Hematopoietic multipotent progenitor cell treated with erythropoietin and hydrocortisone succinate and interleukin-3 and kit ligand, for 4 days (in vitro differentiated cells): ENCODE measurements around the gene BSN.
A peak's percentile ranks its signal among the peaks of the same experiment; 100 is the strongest.

Experiments
- DNase-seq: peaks from one replicate; pipeline ENCODE4 v3.0.0-alpha.2; 2015

The BSN gene

DNA sequence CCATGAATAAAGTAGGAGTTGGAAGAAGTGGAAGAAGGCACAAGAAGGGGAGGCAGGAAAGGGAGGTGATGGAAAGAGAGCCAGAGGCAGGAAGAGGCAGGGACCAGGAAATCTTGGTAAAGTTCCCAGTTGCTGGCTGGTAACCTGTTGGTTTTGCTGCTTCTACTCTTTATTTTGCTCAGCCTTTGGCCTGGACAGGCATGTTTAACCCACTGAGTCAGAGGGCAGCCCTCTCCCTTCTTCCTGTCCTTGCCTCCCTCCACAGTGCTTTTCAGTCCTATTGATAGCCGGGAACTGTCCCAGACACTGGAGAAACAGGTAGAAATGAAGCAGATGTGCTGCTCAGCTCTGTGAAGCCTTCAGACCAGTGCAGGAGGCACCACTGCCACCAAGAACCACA lies 76.5 kb downstream of the BSN start:
- DNase-seq = no peak

DNA sequence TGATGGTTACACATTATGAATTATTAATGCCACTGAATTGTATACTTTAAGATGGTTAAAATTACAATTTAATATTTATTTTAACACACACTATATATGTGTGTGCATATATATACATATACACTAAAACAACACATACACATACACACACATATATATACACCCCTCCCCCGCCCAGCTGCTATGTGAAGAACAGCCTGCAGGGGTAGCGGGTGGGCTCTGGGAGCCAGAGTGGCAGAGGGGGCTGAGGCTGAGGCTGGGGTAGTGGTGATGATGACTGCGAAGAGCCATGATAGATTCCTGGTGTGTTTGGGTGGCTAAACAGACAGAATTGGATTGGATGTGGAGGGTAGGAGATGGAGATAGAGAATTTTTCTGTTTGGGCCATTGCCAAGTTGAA lies 80.5 kb downstream of the BSN start:
- DNase-seq = peak; percentile 17

DNA sequence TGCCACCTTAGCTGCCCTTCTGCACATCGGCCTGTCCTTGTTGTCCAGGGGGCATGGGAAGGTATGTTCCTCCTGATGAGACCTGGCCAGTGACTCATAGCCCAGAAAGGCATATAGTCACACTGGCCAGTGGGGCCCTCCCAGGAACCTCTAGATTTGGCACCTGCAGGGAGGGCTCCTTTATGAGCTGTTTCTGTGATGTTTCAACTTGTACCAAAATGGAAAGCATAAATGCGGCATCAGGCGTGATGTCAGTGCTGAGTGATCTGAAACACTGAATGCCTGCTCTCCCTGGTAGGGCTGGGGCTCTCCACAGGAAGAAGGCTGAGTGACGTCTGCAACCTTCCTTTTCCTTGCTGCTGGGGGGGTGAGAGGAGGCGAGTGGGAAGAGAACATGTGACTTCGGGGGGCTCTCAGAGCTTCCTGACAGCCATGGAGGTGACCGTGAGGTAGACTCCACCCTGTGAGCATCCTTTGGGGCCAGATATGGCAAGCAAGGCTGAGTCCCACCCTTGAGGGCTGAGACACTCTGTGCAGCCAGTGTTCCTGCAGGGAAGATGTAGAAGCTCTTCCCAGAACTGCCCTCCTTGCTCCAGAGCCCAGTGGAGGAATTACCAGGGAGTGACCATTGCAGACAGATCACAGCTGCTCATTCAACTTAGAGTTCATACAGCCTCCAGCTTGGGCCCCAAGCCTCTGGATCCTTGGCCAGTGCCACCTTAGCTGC lies 82.8 kb downstream of the BSN start:
- DNase-seq = no peak

DNA sequence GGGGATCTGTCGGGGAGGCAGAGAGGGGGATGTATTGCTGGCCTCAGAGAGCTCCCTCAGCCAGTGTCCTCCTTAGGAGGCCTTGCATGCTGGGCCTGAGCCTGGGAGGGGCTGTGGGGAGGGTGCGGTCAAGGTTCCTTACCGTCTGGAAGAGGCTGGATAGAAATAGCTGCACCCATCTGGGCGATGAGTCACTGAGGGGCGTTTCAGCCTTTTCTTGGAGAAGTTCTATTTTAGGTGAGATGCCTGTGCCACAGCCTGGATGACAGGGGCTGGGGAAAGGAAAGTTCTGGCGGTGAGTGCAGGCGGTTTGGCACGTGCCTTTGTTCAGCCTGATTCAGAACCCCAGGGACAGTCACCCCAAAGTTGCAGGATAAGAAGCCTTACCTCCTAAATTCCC lies 84.2 kb downstream of the BSN start:
- peak; percentile 62 for DNase-seq

DNA sequence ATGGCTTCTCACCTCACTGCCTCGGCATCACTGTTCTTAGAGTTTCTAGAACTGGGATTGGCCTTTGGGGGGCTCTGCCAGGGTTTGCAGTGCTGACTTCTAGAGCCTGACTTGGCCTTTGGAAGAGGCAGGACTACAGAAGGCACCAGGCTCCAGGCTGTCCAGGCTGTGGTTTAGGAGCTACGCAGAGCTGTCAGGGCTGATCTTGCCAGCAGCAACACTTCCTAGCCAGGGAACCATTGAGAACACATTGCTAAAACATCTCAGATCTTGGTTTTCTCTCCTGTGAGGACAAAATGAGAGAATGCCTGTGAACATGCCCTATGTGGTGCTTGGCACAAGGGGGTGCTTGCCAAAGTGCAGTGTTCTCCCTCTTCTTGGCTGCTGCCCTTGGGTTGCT lies 85.3 kb downstream of the BSN start:
- DNase-seq = no peak

DNA sequence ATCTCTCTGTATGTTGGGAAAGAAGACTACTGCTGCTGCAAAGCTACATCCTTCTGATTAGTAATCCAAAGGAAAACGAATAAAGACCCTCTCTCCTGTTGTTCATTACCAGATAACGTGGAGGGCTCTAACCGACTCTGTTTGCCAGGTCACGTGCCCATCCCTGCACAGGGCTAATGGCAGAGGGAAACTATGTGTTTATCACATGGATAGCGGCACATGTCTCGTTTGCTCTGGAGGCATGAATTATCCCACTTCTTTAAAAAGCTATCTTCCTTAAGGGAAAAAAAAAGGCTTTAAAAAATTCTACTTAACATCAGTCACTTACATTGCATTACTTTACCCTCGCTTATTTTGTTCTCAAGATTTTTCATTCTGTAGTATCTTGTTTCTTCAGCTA lies 87.0 kb downstream of the BSN start:
- DNase-seq = no peak

DNA sequence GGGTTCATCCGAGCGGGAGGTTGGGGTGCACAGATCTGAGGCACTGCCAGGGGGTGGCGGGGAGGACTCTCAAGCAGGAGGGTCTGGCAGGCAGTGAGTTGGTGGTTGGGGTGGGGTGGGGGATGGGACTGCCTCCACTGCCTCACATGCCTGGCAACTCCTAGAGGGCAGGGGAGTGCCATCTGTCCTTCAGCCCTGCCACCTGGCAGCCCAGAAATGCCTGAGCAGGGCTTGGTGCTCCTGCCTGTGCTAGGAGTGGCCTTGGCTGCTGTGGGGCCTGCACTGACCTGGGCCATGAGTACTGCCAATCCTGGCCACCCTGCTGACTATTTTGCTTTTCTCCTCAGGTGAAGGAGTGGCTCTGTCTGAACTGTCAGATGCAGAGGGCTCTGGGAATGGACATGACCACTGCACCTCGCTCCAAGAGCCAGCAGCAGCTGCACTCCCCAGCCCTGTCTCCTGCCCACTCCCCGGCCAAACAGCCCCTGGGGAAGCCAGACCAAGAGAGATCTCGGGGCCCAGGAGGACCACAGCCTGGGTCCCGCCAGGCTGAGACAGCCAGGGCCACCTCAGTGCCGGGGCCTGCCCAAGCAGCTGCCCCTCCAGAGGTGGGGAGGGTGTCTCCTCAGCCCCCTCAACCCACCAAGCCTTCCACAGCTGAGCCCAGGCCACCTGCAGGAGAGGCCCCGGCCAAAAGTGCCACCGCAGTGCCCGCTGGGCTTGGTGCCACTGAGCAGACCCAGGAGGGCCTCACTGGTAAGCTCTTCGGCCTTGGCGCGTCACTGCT lies 87.8 kb downstream of the BSN start:
- no peak for DNase-seq

DNA sequence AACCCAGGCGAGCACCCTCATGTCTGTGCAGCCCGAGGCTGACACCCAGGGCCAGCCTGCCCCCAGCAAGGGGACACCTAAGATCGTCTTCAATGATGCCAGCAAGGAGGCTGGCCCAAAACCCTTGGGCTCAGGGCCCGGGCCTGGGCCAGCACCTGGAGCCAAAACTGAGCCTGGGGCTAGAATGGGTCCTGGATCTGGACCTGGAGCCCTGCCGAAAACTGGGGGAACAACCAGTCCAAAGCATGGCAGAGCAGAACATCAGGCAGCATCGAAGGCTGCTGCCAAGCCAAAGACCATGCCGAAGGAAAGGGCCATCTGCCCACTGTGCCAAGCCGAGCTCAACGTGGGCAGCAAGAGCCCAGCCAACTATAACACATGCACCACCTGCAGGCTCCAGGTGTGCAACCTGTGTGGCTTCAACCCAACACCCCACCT lies 88.5 kb downstream of the BSN start:
- DNase-seq = no peak

DNA sequence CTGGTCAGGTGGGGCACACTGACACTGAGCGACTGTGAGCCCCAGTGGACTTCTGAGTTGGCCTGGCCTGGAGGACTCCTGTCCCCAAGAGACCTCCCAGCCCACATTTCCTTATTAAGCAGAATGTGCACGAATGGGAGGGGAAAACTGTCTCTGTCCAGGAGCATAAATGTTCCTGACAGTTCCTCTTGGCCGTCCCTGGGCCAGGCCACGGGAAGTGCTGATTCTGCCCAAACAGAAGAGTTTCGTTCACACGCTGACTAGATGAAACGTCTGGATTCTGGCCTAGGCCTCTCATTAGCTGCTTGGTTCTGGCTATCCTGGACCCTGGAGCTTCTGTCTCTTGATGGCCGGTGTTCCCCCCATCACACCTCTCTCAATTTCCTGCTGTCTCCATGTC lies 90.4 kb downstream of the BSN start:
- no peak for DNase-seq

DNA sequence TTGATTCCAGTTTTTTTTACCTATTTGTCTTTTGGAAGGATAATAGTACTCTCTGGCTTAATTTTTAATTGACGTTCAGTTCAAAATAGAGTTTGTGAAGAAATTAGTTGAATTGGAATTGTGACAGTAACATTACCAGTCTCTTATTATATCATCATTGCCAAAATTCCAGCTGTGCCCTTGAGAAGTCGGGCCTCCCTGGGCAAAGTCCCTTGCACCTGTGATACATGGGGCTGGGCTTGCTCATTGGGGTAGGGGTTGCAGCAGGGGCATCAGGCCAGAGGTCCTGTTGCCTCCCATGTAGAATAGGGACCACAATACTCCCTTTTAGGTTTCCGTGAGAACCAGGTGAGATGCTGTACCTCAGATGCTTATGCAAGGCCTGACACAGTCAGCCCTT lies 92.0 kb downstream of the BSN start:
- no peak for DNase-seq

DNA sequence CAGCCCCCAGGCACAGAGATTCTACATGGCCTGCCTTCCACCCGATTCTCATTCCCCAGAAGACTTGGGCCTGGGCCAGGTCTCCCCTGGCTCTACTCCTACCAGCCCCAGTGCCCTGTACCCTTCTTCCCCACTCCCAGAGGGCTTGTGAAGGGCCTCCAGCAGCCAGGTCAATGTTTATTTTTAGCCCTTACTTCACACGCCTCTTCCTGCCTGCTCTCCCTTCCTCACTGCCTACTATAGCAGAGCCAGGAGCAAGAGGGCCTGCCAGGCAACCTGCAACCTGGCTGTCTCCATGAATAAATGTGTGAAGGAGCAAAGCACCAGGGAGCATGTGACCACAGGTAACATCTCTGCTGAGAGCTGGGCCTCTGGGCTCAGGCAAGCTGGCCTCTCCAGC lies 93.5 kb downstream of the BSN start:
- no peak for DNase-seq

DNA sequence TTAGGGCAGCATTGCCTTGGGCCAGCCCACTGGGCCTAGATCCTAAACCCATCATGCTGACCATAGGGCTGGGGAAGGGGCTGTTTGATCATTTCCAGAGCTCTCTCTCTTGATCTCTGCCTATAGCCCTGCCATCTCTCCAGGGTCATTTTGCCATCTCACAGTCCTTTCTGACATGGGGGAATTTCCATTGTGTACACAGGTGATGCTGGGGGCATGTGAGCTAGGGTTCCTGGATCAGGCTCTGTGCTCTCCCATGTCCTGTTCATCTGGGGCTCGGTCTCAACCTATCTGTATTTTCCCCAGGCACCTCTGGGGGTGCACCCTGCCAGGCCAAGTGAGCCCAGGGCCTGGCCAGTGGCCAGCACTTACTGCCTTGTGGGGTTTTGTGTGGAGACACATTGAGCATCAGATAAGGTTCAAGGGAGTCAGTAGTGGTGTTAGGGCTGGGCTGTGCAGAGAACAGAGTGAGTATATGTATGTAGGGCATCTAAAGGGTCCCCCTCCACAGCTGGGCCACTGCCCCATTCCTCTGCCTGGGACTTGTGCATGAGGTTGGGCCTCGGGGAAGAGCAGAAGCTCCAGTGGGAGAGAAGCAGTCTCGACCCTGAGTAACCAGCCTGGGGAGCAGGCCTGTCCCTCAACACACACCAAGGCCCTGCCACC lies 94.2 kb downstream of the BSN start:
- peak; percentile 87 for DNase-seq

DNA sequence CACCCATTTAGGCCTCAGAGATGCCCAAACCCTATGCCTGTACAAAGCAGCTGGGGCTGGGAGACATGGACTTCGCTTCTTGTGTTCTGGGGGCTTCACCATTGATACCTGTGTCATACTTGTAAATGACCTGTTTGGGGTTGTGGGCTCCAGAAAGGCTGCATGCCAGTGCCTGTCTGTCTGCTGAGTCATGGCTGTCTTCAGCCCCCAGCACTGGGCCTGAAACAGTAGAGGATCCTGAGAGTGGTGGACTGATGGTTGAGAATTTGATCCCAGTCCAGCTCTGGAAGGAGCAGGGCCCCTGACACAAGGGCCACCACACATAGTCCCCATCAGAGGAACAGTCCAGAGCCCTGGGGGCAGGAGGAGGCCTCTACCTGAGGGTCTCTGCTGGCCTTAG lies 95.3 kb downstream of the BSN start:
- no peak for DNase-seq

DNA sequence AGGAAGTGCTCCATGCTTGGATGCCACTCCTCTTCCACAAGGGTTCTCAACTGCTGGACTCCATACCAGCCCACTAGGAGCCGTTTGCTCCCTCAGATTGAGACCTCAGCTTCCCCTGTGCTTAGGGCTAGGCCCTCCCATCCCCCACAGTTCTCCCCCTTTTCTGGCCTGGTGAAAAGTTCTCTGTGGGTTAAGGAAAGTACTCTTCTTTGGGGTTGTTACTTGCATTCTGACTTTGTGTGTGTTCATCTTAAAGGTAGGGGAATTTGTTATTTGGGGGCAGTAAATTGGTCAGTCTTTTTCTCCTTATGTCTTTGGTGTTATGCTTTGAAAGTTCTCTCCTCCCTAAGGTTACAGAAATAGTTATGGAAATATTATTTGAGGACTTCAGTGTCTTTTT lies 95.9 kb downstream of the BSN start:
- DNase-seq = no peak

DNA sequence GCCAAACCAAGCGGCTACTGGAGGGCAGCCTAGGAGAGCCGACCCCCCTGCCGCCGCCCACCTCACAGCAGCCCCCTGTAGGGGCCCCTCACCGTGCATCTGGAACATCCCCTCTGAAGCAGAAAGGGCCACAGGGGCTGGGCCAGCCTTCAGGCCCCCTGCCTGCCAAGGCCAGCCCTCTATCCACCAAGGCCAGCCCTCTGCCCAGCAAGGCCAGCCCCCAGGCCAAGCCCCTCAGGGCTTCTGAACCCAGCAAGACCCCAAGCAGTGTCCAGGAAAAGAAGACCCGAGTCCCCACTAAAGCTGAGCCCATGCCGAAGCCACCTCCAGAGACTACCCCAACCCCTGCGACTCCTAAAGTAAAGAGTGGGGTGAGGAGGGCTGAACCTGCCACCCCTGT lies 96.4 kb downstream of the BSN start:
- DNase-seq = no peak

DNA sequence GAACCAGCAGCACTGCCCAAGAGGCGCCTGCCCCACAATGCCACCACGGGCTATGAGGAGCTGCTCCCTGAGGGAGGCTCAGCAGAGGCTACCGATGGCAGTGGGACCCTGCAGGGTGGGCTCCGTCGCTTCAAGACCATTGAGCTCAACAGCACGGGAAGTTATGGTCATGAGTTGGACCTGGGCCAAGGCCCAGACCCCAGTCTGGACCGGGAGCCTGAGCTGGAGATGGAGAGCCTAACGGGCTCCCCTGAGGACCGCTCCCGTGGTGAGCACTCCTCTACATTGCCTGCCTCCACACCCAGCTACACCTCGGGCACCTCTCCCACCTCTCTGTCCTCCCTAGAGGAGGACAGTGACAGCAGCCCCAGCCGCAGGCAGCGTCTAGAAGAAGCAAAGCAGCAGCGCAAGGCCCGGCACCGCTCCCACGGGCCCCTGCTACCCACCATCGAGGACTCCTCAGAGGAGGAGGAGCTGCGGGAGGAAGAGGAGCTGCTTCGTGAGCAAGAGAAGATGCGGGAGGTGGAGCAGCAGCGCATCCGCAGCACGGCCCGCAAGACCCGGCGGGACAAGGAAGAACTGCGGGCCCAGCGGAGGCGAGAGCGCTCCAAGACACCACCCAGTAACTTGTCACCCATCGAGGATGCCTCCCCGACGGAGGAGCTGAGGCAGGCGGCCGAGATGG lies 98.1 kb downstream of the BSN start:
- DNase-seq = no peak

DNA sequence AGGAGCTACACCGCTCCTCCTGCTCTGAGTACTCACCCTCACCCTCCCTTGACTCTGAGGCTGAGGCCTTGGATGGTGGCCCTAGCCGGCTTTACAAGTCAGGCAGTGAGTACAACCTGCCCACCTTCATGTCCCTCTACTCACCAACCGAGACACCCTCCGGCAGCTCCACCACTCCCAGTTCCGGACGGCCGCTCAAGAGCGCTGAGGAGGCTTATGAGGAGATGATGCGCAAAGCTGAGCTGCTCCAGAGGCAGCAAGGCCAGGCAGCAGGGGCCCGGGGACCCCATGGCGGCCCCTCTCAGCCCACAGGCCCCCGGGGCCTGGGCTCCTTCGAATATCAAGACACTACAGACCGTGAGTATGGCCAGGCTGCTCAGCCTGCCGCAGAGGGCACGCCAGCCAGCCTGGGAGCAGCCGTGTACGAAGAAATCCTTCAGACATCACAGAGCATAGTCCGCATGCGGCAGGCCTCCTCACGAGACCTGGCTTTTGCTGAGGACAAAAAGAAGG lies 98.7 kb downstream of the BSN start:
- no peak for DNase-seq

DNA sequence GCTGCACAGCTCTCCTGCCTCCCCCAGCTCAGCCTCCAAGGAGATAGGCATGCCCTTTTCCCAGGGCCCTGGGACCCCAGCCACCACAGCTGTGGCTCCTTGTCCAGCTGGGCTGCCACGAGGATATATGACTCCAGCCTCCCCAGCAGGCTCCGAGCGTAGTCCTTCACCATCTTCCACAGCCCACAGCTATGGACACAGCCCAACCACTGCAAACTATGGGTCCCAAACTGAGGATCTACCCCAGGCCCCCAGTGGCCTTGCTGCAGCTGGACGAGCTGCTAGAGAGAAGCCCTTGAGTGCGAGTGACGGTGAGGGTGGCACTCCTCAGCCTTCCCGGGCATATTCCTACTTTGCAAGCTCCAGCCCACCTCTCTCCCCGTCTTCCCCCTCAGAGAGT lies 99.3 kb downstream of the BSN start:
- no peak for DNase-seq

DNA sequence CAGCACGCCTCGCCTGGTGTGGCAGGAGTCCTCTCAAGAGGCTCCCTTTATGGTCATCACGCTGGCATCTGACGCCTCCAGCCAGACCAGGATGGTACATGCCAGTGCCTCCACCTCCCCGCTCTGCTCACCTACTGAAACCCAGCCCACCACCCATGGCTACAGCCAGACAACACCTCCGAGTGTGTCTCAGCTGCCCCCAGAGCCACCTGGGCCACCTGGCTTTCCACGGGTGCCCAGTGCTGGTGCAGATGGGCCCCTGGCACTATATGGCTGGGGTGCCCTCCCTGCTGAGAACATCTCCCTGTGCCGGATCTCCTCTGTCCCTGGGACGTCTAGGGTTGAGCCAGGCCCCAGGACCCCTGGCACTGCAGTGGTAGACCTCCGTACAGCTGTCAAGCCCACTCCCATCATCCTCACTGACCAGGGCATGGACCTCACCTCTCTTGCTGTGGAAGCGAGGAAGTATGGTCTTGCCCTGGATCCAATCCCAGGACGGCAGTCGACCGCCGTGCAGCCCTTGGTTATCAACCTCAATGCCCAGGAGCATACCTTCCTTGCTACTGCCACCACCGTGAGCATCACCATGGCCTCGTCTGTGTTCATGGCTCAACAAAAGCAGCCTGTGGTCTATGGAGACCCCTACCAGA lies 100.0 kb downstream of the BSN start:
- DNase-seq = no peak

DNA sequence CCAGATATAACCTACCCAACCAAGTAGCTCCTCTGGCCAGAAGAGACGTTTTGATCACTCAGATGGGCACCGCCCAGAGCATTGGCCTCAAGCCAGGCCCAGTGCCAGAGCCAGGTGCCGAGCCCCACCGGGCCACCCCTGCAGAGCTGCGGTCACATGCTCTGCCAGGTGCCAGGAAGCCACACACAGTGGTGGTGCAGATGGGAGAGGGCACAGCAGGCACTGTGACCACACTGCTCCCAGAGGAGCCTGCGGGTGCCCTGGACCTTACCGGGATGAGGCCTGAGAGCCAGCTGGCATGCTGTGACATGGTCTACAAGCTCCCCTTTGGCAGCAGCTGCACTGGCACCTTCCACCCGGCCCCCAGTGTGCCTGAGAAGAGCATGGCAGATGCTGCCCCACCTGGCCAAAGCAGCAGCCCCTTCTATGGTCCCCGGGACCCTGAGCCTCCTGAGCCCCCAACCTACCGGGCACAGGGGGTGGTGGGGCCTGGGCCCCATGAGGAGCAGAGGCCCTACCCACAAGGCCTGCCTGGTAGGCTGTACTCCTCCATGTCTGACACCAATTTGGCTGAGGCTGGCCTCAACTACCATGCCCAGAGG lies 100.8 kb downstream of the BSN start:
- no peak for DNase-seq

DNA sequence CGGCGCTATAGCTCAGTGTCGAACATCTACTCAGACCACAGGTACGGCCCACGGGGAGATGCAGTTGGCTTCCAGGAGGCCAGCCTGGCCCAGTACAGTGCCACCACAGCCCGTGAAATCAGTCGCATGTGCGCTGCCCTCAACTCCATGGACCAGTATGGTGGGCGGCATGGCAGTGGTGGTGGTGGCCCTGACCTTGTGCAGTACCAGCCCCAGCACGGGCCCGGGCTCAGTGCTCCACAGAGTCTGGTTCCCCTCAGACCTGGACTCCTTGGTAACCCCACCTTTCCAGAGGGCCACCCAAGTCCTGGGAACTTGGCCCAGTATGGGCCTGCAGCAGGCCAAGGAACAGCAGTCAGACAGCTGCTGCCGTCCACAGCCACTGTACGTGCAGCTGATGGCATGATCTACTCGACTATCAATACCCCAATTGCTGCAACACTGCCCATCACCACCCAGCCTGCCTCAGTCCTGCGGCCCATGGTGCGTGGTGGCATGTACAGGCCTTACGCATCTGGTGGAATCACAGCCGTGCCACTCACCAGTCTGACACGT lies 101.5 kb downstream of the BSN start:
- DNase-seq = no peak

DNA sequence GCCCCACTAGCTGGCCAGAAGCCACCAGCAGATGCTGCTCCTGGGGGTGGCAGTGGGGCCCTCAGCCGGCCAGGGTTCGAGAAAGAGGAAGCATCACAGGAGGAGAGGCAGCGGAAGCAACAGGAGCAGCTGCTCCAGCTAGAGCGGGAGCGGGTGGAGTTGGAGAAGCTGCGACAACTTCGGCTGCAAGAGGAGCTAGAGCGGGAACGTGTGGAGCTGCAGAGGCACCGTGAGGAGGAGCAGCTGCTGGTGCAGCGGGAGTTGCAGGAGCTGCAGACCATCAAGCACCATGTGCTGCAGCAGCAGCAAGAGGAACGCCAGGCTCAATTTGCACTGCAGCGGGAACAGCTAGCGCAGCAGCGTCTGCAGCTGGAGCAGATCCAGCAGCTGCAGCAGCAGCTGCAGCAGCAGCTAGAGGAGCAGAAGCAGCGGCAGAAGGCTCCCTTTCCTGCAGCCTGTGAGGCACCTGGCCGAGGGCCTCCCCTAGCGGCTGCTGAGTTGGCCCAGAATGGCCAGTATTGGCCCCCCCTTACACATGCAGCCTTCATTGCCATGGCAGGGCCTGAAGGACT lies 102.3 kb downstream of the BSN start:
- peak; percentile 46 for DNase-seq
